ENCODE data around the gene ZNF460. TPM values are rescaled to one million over a fixed set of nuclear protein-coding genes. Genes with fewer than 3 reads are reported as not detected.

ZNF460 gene
- total RNA-seq, 1 donor from 2014 or later, result 49.1 TPM

DNA sequence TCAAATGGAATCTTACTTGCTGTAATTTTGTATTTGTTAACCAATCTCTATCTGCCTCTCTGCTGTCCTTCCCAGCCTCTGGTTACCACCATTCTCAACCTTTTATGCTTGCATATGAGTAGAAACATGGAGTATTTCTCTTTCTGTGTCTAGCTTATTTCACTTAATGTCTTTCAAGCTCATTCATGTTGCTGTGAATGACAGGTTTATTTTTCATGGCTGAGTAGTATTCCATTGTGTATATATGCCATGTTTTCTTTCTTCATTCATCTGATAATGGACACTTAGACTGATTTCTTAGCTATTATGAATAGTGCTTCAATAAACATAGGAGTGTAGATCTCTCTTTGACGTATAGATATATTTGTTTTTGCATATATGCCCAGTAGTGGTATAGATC lies 13.4 kb downstream of the ZNF460 start:
- Mint-ChIP-seq H3K4me3 (no peak overlapping the region), H3K36me3 (ENCODE audit: low read depth) (peaks cover 93% of the 10 kb centered on the region)
- intact Hi-C loops (cut with micrococcal nuclease), result no loop called here

DNA sequence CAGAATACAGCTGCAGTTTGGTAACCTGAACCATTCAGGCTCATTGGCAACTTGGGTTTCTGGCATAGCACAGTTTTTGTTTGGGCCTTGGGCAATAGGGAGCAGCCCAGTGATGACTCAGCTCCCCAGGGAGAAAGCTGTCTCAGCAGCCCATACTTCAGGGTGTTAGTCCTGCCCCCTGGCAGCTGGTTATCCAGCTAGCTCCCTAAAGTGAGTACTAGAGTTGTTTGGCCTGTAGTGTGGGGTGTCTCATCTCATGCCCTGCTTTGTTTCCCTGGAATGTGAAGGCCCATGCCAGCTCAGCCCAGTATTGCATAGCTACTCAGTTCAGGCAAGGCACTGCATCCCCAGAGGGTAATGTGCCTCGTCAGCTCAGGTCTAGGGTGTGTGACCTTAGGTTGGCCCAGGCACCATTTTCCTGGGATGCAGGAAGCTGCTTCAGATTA lies 21.8 kb downstream of the ZNF460 start:
- H3K9me3 Mint-ChIP-seq, result peaks cover 28% of the 10 kb centered on the region
- DNase-seq, result no peak
- H3K36me3 Mint-ChIP-seq (ENCODE audit: low read depth), result peaks cover 77% of the 10 kb centered on the region
- no peak overlapping the region for H3K4me3 Mint-ChIP-seq
- intact Hi-C loops (cut with micrococcal nuclease), result no loop called here
- no peak overlapping the region for H3K27ac Mint-ChIP-seq
- H3K4me1 Mint-ChIP-seq, result no peaks in the 10 kb centered on the region
- H3K27me3 Mint-ChIP-seq, result no peaks in the 10 kb centered on the region

More for the DNA sequence above, 13.4 kb downstream of the ZNF460 start:
- no peak for DNase-seq
- Mint-ChIP-seq H3K4me1 (peaks cover 3% of the 10 kb centered on the region), H3K9me3 (peaks cover 46% of the 10 kb centered on the region), H3K27me3 (no peaks in the 10 kb centered on the region), H3K27ac (no peak overlapping the region)

DNA sequence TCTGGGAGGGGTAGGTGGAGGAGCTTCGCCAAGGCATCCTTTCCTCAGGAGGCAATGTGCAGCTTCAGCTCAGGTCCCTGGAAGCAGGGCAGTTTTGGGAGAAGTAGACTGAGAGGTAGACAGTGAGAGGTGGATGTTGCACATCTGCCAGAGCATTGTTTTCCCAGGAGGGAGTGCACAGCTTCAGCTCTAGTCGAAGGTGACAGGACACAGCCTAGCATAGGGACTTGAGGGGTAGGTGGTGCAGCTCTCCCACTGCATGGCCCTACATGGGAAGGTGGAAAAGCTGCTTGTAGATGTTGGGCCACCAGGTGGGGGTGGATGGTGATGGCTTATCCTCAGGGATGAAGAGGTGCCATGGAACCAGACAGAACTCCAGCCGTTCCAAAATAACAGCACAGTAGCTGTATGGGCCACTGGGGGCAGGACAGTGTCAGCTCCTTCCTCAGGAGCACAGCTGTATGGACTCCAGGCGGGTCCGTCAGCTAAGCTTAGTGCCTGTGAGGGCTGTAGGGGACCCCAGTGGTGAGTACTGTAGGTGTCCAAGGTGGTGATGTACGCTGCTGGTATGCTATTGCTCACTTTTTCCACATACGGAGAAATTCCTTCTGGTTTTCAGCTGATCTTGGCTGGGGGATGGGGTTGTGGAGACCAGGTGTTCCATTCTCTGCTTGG lies 22.6 kb downstream of the ZNF460 start:
- H3K4me1 Mint-ChIP-seq, result no peaks in the 10 kb centered on the region
- no peak overlapping the region for H3K4me3 Mint-ChIP-seq
- H3K27me3 Mint-ChIP-seq, result no peaks in the 10 kb centered on the region
- intact Hi-C loops (cut with micrococcal nuclease), result no loop called here
- H3K27ac Mint-ChIP-seq, result no peak overlapping the region
- H3K9me3 Mint-ChIP-seq, result peaks cover 23% of the 10 kb centered on the region
- no peak for DNase-seq
- peaks cover 69% of the 10 kb centered on the region for H3K36me3 Mint-ChIP-seq (ENCODE audit: low read depth)

DNA sequence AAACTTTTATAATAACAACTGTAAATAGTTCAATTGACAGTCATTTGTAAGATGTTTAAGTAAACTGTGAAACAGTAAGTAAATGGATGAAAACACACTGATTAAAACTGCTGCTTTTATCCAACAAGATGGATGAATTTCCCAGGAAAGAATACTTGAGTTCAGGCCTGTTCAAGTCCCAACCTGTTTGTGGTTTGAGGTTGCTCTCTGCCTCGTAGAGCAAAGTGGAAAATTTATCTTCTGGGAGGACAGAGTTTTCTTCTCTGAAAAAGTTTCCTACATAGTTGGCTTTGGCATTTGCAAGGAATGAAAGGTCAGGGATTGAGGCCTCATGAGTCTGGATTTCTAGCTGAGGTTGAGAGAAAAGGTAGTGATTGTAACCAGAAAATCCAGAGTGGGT lies 24.8 kb downstream of the ZNF460 start:
- Mint-ChIP-seq H3K9me3 (peaks cover 21% of the 10 kb centered on the region), H3K27ac (no peak overlapping the region), H3K4me3 (no peak overlapping the region), H3K4me1 (no peaks in the 10 kb centered on the region), H3K27me3 (no peaks in the 10 kb centered on the region), H3K36me3 (ENCODE audit: low read depth) (peaks cover 51% of the 10 kb centered on the region)
- intact Hi-C loops (cut with micrococcal nuclease), result no loop called here
- DNase-seq, result no peak

DNA sequence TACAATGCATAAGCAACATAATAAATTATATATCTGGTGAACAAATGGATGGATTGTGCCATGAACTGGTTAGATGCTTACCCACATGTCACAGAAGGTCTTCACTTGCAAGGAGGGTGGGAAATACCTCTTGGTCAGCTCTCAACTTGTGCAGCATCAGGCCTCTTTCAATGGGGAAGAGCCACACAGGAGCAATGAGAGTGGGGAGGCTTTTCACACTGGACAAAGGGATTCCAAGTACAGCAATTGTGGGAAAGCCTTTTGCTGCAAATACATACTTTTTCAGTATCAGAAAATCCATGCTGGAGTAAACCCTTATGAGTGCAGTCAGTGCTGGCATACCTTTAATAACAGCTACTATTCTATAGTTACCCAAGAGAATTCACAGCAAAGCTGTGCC lies 28.2 kb downstream of the ZNF460 start:
- no peak for DNase-seq
- peaks cover 19% of the 10 kb centered on the region for H3K9me3 Mint-ChIP-seq

DNA sequence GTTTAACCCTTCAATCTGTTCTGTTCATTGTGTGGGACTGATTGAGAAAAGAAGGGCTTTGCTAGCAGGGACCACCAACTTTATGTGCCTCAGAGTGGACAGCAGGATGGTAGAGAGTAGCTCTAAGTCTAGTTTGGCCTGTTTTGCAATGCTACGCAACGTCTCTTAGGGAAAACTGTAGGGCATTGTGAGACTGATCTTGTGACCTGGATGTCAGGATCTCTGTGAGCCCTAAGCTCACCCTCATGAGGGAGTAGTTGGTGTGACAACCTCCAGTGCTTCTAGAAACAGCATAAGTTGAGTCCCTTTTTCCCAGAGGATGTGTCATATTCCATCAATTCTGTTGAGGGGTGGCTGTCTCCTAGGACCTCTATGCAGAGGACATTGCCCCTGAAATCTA lies 30.5 kb downstream of the ZNF460 start:
- Mint-ChIP-seq H3K4me3 (no peak overlapping the region), H3K27me3 (peaks cover 2% of the 10 kb centered on the region), H3K36me3 (ENCODE audit: low read depth) (peaks cover 1% of the 10 kb centered on the region), H3K27ac (no peak overlapping the region), H3K9me3 (peaks cover 29% of the 10 kb centered on the region), H3K4me1 (no peaks in the 10 kb centered on the region)
- intact Hi-C loops (cut with micrococcal nuclease), result no loop called here
- DNase-seq, result no peak

More for the DNA sequence above, 28.2 kb downstream of the ZNF460 start:
- Mint-ChIP-seq H3K27me3 (peaks cover 2% of the 10 kb centered on the region), H3K27ac (no peak overlapping the region), H3K36me3 (ENCODE audit: low read depth) (peaks cover 19% of the 10 kb centered on the region), H3K4me1 (no peaks in the 10 kb centered on the region), H3K4me3 (no peak overlapping the region)
- intact Hi-C loops (cut with micrococcal nuclease), result no loop called here

DNA sequence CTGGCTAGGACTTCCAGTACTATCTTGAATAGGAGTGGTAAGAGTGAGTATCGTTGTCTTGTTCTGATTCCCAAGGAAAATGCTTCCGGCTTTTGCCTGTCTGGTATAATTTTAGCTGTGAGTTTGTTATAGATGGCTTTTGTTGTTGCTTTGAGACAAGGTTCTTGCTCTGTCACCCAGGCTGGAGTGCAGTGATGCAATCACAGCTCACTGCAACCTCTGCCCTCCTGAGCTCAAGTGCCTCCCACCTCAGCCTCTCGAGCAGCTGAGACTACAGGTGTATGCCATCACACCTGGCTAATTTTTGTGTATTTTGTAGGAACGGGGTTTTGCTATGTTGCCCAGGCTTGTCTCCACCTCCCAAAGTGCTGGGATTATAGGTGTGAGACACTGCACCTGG lies 33.9 kb downstream of the ZNF460 start:
- Mint-ChIP-seq H3K4me3 (no peak overlapping the region), H3K27ac (no peak overlapping the region), H3K9me3 (peaks cover 40% of the 10 kb centered on the region), H3K4me1 (no peaks in the 10 kb centered on the region), H3K27me3 (peaks cover 15% of the 10 kb centered on the region), H3K36me3 (ENCODE audit: low read depth) (no peaks in the 10 kb centered on the region)
- intact Hi-C loops (cut with micrococcal nuclease), result no loop called here
- DNase-seq, result no peak

DNA sequence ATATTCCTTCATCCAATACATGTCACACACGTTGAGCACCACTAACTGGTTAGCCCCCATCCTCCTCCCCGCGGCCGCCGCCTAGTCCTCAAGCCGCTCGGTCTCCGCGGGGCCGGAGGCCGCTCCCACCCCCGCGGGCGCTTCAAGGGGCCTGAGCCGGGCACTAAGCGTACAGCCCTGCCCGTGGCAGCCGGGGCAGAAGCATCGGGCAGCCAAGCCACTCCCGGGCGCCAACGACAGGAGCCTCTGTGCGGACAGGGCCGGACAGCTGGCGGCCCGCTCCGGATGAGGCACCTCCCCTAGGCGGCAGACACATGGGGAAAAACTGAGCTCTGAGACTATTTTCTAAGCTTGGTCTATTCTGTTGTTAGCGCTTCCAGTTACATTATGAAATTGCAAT lies 37.2 kb downstream of the ZNF460 start:
- H3K36me3 Mint-ChIP-seq (ENCODE audit: low read depth), result peaks cover 12% of the 10 kb centered on the region

DNA sequence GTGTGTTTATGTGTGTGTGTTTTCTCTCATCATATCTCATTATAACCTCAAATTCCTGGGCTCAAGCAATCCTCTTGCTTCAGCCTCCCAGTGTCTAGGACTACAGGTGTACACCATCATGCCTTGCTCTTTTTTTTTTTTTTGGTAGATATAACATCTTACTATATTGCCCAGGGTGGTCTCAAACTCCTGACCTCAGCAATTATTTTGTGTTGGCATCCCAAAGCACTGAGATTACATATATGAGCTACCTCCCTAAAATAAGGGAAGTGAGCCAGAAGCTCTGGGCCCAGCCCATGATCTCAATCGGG lies 39.5 kb downstream of the ZNF460 start:
- peaks cover 24% of the 10 kb centered on the region for H3K4me1 Mint-ChIP-seq
- H3K36me3 Mint-ChIP-seq (ENCODE audit: low read depth), result peaks cover 33% of the 10 kb centered on the region
- peak overlapping the region; percentile 94 for H3K27ac Mint-ChIP-seq
- peaks cover 29% of the 10 kb centered on the region for H3K9me3 Mint-ChIP-seq
- no peak for DNase-seq
- intact Hi-C loops (cut with micrococcal nuclease), result loop anchor here (1.0 to 2.0 kb wide), 6 partner anchors 31 to 129 kb away; partner anchors contain the start of genes TRAPPC2B, ZNF264, ZNF304 and ZNF460
- peaks cover 14% of the 10 kb centered on the region for H3K27me3 Mint-ChIP-seq
- H3K4me3 Mint-ChIP-seq, result peak overlapping the region; percentile 95

More for the DNA sequence above, 37.2 kb downstream of the ZNF460 start:
- Mint-ChIP-seq H3K4me1 (peaks cover 22% of the 10 kb centered on the region), H3K27ac (no peak overlapping the region), H3K4me3 (no peak overlapping the region), H3K9me3 (peaks cover 39% of the 10 kb centered on the region), H3K27me3 (peaks cover 15% of the 10 kb centered on the region)
- intact Hi-C loops (cut with micrococcal nuclease), result no loop called here
- no peak for DNase-seq

DNA sequence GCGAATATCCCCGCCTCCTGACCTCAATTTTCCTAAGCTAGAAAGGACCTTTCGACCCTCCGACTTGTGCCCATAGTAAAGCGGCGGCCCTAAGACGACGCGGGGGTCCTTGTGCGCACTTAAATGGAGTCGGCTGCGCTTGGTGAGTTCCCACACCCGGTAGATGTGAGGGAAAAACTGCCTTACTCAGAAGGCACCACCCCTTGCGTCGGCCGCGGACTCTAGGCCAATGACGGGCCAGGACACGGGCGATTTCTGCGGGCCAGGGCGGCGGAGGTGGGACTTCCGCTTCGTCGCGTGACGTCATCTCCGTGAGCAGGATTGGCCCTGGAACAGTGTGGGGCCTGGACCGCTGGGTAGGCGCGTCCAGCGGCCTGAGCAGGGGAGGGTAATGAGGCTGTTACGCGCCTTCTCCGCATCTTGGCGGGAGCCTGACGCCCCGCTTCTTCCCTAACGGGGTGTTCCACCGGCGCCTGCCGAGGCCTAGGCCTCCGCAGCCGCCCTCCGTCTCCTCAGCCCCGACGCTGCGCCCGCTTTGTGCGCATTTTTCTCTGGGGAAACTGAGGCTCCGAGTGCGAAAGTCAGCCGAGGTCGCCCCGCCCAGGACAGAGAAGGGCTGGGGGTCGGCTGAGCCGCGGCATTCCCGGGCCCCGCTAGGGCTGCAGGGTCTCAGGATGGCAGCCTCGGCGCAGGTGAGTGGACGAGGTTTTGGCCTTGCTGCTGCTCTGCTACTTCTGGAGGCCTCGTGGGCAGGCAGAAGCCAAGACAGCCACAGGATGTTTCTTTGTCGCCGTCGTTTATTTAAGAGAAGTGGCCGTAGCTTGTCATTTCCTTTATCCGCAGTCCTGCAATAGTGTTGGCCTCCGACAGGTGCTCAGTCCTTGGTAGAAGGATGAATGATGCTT lies 40.1 kb downstream of the ZNF460 start, which contains the start of gene ZNF543:
Gene ZNF543, plus strand, starts transcription at position 293 of the 905 bp plus-strand sequence. Its CDS starts 382 bp downstream, at position 675.
- Mint-ChIP-seq H3K27me3 (peaks cover 14% of the 10 kb centered on the region), H3K9me3 (peaks cover 30% of the 10 kb centered on the region), H3K27ac (peak within 1 kb of the TSS; percentile 94), H3K4me3 (peak within 1 kb of the TSS; percentile 95), H3K36me3 (ENCODE audit: low read depth) (peaks cover 39% of the 10 kb centered on the region), H3K4me1 (peaks cover 24% of the 10 kb centered on the region)
- DNase-seq, result peak; percentile 98
- intact Hi-C loops (cut with micrococcal nuclease), result loop anchor here (1.0 to 2.0 kb wide), 6 partner anchors 31 to 130 kb away; partner anchors contain the start of genes TRAPPC2B, ZNF264, ZNF304 and ZNF460

DNA sequence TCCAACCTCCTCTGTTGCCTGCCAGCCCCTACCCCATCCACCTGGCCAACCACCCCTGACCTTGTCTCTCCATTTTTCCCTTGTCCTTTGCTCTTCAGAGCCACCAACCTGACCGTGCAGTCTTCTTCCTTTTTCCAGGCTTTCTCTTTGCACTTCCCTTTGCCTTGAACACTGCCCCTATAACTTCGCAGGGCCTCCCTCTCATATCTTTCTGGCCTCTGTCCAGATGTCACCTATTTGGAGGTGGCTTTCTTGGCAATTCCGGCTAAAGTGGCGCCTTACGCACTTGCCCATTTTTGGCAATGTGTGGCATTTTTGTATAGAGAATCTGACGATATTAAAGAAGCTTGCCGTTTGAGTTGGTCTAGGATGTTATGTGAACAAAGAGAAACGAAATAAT lies 40.8 kb downstream of the ZNF460 start:
- Mint-ChIP-seq H3K9me3 (peaks cover 34% of the 10 kb centered on the region), H3K27ac (peak overlapping the region; percentile 94), H3K27me3 (peaks cover 10% of the 10 kb centered on the region), H3K4me1 (peaks cover 24% of the 10 kb centered on the region), H3K36me3 (ENCODE audit: low read depth) (peaks cover 46% of the 10 kb centered on the region), H3K4me3 (peak overlapping the region; percentile 95)
- intact Hi-C loops (cut with micrococcal nuclease), result loop anchor here (2.0 kb wide), 1 partner anchor 130 kb away; the partner anchor contains the start of gene ZNF264
- DNase-seq, result no peak

DNA sequence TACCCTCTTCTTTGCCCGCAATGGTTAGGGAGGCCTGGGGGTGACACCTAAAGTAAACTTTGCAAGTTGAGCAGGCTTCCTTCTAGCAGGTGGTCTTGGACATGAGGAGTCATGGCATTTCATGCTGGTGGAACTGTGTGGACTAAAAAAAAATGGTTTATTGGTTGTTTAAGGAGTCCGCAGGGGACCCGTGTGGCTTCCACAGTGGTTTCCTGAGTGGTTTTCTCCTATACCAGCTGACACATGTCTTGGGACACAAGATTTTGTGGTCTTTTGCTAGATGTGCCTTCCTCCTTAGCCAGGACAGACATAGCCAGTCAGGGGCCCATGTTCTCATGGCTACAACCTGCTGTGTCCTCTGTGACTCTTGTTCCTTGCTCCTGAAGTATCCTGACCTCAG lies 41.5 kb downstream of the ZNF460 start:
- H3K4me1 Mint-ChIP-seq, result peaks cover 24% of the 10 kb centered on the region
- H3K36me3 Mint-ChIP-seq (ENCODE audit: low read depth), result peaks cover 52% of the 10 kb centered on the region
- peak overlapping the region; percentile 95 for H3K4me3 Mint-ChIP-seq
- peaks cover 29% of the 10 kb centered on the region for H3K9me3 Mint-ChIP-seq
- H3K27me3 Mint-ChIP-seq, result peaks cover 6% of the 10 kb centered on the region
- intact Hi-C loops (cut with micrococcal nuclease), result loop anchor here (2.0 kb wide), 1 partner anchor 131 kb away; the partner anchor contains the start of gene ZNF264
- H3K27ac Mint-ChIP-seq, result peak overlapping the region; percentile 29
- peak; percentile 54 for DNase-seq

DNA sequence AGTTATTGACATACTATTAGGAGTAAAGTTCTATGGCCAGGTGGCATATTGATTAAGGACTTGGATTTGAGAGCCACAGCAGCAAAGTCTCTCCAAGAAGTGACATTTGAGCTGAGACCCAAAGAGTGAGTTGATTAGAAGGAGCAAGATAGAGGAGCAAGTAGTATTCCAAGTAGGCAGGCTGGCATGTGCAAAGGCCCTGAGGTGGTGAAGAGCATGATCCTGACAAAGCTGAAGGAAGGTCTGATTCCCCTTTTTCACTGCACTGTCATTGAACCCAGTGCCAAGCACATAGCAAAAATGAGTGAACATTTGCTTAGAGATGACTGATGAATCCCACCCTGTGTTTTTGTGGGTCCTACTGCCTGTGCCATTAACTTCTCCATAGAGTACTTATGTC lies 44.7 kb downstream of the ZNF460 start:
- no peak overlapping the region for H3K27ac Mint-ChIP-seq
- H3K9me3 Mint-ChIP-seq, result peaks cover 24% of the 10 kb centered on the region
- no peak for DNase-seq
- H3K27me3 Mint-ChIP-seq, result no peaks in the 10 kb centered on the region
- intact Hi-C loops (cut with micrococcal nuclease), result no loop called here
- peaks cover 18% of the 10 kb centered on the region for H3K4me1 Mint-ChIP-seq
- H3K36me3 Mint-ChIP-seq (ENCODE audit: low read depth), result peaks cover 83% of the 10 kb centered on the region
- H3K4me3 Mint-ChIP-seq, result no peak overlapping the region

DNA sequence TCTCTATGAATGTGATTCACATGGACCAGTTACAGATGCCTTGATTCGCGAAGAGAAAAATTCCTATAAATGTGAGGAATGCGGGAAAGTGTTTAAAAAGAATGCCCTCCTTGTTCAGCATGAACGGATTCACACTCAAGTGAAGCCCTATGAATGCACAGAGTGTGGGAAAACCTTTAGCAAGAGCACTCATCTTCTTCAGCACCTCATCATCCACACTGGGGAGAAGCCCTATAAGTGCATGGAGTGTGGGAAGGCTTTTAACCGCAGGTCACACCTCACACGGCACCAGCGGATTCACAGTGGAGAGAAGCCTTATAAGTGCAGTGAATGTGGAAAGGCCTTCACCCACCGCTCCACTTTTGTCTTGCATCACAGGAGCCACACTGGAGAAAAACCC lies 47.7 kb downstream of the ZNF460 start:
- H3K27me3 Mint-ChIP-seq, result no peaks in the 10 kb centered on the region
- DNase-seq, result no peak
- H3K4me1 Mint-ChIP-seq, result no peaks in the 10 kb centered on the region
- peaks cover 82% of the 10 kb centered on the region for H3K36me3 Mint-ChIP-seq (ENCODE audit: low read depth)
- H3K4me3 Mint-ChIP-seq, result no peak overlapping the region
- no peak overlapping the region for H3K27ac Mint-ChIP-seq
- peaks cover 23% of the 10 kb centered on the region for H3K9me3 Mint-ChIP-seq
- intact Hi-C loops (cut with micrococcal nuclease), result no loop called here

Measured in activated CD4-positive, alpha-beta T cell treated with anti-CD3 and anti-CD28 coated beads, Interleukin-2, amount 10 ng/mL, durations not matched to agents 24 days and 14 days (primary cell).